ENCODE data around the gene SLC12A5.

Gene SLC12A5

GRCh38 chr20:46030284-46031013, 1.4 kb downstream of the SLC12A5 start:
- no peak for DNase-seq

GRCh38 chr20:46031014-46031569, 2.1 kb downstream of the SLC12A5 start:
- no peak for DNase-seq

- no peak for DNase-seq
Measured at GRCh38 chr20:46031701-46032254, 2.8 kb downstream of the SLC12A5 start.

- DNase-seq, result no peak
Measured at GRCh38 chr20:46034039-46034438, 5.0 kb downstream of the SLC12A5 start.

- no peak for DNase-seq
Measured at GRCh38 chr20:46035253-46035652, 6.2 kb downstream of the SLC12A5 start.

GRCh38 chr20:46035713-46036112, 6.7 kb downstream of the SLC12A5 start:
- DNase-seq, result no peak

GRCh38 chr20:46036370-46036769, 7.4 kb downstream of the SLC12A5 start:
- DNase-seq, result no peak

- DNase-seq, result no peak
Measured at GRCh38 chr20:46037036-46037435, 8.0 kb downstream of the SLC12A5 start.

GRCh38 chr20:46040902-46041535, 12.0 kb downstream of the SLC12A5 start:
- peak; percentile 77 for DNase-seq

- DNase-seq, result no peak
Measured at GRCh38 chr20:46043556-46043955, 14.5 kb downstream of the SLC12A5 start.

- no peak for DNase-seq
Measured at GRCh38 chr20:46044896-46045295, 15.9 kb downstream of the SLC12A5 start.

- no peak for DNase-seq
Measured at GRCh38 chr20:46046588-46047310, 17.7 kb downstream of the SLC12A5 start.

GRCh38 chr20:46047821-46048220, 18.8 kb downstream of the SLC12A5 start:
- DNase-seq, result no peak

- no peak for DNase-seq
Measured at GRCh38 chr20:46049190-46049589, 20.2 kb downstream of the SLC12A5 start.

- DNase-seq, result no peak
Measured at GRCh38 chr20:46049815-46050214, 20.8 kb downstream of the SLC12A5 start.

GRCh38 chr20:46050444-46050843, 21.4 kb downstream of the SLC12A5 start:
- DNase-seq, result no peak

- no peak for DNase-seq
Measured at GRCh38 chr20:46050885-46051284, 21.9 kb downstream of the SLC12A5 start.

- DNase-seq, result no peak
Measured at GRCh38 chr20:46051556-46052308, 22.7 kb downstream of the SLC12A5 start.

GRCh38 chr20:46053416-46053815, 24.4 kb downstream of the SLC12A5 start:
- DNase-seq, result no peak

GRCh38 chr20:46054606-46055005, 25.6 kb downstream of the SLC12A5 start:
- no peak for DNase-seq

- no peak for DNase-seq
Measured at GRCh38 chr20:46055269-46055668, 26.3 kb downstream of the SLC12A5 start.

- DNase-seq, result no peak
Measured at GRCh38 chr20:46056027-46056833, 27.2 kb downstream of the SLC12A5 start.

All from stimulated activated CD8-positive, alpha-beta memory T cell treated with anti-CD3 and anti-CD28 coated beads, Interleukin-4, amount 100 ng/mL, for 48 hours (primary cell).